ENCODE data around the gene RRP1B.
A peak's percentile ranks its signal among the peaks of the same experiment; 100 is the strongest.

Gene RRP1B

DNA sequence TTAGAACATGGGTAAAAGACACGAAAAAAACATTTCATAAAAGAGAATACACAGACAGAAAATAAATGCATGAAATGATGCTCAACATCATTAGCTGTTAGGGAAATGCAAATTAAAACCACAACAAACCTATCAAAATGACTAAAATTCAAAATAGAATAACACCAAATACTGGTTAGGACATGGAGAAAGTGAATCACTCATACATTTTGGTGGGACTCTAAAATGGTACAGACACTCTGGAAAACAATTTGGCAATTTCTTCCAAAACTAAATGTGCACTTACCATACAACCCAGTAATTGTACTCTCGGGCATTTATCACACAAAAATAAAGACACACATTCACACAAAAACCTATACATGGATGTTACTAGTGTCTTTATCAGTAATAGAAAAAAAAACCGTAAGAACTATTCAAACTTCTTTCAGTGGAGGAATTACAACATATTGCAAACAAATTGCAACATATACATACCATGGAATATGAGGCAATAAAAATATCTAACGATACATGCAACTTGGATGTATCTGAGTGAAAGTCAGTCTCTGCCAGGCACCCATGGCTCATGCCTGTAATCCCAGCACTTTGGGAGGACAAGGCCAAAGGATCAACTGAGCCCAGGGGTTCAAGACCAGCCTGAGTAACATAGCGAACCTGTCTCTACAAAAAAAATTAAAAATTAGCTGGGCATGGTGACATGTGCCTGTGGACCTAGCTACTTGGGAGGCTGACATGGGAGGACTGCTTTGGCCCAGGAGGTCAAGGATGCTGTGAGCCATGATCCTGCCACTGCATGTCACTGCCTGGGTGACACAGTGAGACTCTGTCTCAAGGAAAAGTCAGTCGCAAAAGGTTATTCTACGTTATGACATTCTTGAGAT is 19.6 kb upstream of the RRP1B start:
- no peak for DNase-seq (ENCODE audit: low spot score)

DNA sequence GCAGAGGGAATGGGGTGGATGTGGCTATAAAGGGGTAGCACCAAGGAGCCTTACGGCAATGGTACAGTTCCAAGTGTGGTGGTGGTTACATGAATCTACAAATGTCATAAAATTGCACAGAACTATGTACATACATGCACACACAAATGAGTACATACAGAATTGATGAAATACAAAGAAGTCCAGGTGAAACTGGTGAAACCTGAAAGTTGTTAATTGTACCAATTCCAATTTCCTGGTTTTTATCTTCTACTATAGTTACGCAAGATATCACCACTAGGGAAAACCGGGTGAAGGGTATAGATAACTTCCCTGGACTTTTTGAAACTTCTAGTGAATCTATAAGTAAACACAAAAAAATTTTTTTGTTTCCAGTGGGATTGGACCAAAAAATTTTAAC is 19.0 kb upstream of the RRP1B start:
- no peak for DNase-seq (ENCODE audit: low spot score)

DNA sequence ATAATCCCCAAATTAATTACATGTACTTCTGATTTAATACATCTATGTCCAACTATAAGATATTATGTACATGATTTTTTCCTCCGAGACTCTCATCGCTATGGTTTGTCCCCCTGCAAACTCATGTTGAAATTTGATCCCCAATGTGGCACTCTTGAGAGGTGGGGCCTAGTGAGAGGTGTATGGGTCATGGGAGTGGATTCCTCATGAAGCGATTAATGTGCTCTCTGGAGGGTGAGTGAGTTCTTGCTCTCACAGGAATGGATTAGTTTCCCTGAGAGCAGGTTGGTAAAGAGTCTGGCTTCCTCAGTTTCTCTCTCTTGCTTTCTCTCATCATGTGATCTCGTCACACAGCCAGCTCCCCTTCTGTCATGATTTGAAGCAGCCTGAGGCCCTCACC is 16.2 kb upstream of the RRP1B start:
- no peak for DNase-seq (ENCODE audit: low spot score)

DNA sequence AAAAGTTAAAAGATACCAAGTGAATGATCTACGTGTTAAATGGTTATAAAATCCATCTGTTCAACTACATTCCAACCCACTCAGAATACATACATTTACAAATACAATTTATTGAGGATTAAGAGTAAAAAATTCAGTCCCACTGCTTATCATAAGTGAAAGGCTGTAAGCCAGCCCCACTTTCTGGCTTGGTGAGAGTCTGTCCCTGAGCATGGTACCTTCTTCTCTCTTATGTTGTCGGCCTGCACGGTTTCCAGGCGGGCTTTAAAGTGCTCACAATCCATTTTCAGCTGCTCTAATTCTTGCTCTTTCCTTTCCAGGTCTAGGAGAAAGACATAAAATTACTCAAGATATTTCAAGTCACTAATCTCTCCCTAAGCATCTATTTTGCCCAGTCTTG is 15.3 kb upstream of the RRP1B start:
- DNase-seq (ENCODE audit: low spot score) = no peak

DNA sequence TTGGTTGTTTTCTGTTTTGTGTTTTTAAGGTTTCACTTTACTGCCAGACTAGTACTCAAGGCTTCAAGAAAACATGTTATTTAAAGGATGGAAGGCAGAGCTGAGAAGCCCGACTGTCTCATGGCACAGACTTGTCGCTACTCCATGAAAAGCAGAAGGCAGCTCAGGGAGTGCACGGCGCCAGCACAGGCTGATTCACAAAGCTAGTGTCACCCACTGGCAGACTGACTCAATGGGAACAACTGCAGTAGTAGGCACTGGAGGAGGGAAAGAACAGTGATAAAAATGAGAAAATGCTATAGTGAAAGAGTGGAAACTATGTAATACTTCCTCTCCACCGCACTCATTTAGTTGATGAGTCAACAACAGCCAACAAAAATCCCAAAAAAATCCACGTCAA is 14.8 kb upstream of the RRP1B start:
- DNase-seq (ENCODE audit: low spot score) = peak; percentile 45

DNA sequence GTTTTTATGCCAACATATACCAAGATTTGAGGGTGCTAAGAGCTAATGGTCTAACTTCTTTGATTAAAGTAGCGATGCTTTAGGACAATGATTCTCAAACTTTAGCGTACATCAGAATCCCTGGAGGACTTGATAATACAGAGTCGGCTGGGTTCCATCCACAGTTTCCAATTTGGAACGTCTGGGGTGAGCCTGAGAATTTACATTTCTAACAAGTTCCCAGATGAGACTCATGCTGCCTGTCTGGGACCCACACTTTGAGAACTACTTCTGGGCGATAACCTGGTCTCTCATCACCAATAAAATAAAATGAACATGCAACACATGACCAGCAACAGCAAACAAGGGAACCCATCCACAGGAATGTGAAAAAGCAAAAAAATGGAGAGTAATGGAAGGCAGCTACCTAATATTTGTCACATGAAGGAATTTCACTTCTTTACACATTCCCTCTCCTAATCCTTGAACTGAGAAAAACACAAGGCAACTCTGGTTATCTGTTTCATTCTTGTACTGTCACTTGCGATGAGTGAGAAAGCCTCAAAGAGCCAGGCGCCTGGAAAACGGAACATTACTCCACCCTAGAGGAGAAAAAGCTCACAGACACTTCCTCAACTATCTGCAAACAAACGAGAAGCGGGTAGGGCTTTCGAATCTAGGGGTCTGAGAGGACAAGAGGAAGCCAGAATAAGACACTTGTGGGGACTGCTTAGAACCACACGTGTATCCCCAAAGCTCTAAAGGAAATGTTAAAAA is 14.0 kb upstream of the RRP1B start:
- DNase-seq (ENCODE audit: low spot score) = peak; percentile 67

DNA sequence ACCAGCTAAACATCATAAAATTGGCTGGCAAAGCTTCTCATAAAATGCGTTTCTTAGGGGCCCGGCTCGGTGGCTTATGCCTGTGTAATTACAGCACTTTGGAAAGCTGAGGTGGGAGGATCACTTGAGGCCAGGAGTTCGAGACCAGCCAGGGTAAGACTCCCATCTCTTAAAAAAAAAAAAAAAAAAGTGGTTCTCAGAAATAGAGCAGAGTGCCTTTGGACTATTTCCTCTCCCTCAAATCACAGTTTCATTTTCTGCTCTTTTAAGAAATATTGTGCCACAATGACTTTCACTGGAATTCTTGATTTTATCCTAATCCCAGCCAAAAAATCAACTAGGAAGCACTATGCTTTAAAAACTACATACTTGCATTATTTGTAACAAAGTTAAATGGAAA is 13.4 kb upstream of the RRP1B start:
- no peak for DNase-seq (ENCODE audit: low spot score)

DNA sequence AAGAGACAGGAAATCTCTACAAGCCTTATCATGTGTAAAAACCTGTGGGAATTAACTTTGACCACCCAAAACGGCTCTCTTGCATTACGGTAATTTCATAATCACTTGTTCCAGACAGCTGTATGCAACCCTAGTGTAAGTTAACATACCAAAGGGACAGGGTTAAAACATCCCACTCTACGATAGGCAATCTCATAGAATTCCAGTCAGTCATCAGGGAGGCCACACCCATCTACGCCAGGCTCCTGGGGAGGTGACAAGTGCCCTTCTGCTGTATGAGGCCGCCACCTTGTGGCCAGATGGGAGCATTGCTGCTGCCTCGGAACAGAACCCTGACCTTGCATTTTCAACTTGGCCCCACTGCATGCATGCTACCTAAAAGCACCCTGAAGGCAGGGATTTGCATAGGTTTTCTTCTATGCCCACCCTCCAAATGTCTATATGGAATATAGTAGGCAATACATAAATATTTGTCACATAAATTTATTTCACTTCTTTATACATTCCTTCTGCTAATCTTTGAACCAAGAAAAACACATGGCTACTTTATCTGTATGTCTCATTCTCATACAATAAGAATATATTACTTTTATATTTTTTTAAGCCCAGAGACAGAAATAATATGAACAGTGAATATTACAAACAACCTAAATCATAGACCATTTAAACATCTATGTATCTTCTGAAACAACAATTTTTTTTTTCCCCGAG is 12.7 kb upstream of the RRP1B start:
- DNase-seq (ENCODE audit: low spot score) = peak; percentile 91

DNA sequence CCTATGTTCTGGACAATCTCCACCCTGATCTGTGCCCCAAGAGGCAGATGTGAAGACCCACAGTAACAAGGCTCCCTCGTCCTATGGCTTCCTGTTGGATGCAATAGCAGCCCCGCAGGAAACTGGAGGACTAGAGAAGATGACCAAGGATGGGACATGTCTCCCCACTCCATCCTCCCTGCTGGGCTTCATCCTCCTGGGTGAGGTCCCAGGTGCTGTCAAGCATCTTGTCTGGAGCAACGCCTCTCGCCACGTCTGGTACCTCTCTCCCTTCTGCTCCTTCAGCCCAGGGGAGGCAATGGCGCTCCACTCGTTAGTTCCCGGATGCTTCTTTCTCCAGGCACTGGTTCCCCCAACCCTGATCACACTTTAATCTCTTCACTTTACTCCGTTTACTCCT is 11.2 kb upstream of the RRP1B start:
- DNase-seq (ENCODE audit: low spot score) = no peak

DNA sequence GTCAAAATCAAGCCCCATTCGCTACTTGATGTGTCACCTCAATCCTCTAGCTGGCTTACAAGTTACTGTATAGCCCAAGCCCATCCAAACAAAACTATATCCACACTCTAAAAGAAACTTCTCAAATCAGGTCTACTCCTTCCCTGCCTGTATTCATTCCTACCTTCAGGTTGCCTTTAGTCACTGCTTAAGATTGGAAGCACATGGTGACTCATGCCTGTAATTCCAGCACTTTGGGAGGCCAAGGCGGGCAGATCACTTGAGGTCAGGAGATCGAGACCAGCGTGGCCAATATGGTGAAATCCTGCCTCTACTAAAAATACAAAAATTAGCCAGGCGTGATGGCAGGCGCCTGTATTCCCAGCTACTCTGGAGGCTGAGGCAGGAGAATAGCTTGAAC is 7.4 kb upstream of the RRP1B start:
- peak; percentile 49 for DNase-seq (ENCODE audit: low spot score)

DNA sequence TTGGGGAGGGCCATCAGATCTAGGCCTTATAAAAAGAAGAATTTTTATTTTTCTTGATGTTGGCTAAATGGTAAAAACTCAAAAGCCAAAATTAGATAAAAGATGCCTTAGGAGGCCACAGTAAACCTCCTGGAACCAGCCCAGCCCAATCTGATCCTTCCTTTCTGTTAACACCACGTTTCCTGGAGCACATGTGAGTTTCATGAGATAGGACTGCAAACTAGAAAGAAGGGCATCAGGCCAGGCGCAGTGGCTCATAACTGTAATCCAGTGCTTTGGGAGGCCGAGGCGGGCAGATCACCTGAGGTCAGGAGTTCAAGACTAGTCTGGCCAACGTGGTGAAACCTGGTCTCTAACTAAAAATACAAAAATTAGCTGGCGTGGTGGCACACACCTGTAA is 6.7 kb upstream of the RRP1B start:
- DNase-seq (ENCODE audit: low spot score) = no peak

DNA sequence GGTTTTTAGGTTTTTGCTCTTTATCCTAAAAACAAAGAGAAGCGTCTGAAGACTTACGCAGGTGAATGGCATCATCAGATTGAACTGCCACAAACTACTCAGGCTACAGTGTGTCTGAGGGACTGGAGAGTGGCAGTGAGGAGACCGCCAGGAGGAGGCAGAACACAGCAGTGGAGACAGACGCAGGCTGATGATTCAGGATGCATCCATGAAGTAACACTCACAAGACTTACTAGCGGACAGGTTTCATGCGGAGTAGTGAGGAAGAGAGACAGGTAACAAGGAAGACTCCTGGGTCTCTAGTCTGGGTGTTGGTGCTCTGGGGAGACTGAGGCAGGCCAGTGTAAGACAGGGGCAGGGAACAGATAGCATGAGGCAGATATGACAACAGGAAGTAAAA is 5.7 kb upstream of the RRP1B start:
- no peak for DNase-seq (ENCODE audit: low spot score)

DNA sequence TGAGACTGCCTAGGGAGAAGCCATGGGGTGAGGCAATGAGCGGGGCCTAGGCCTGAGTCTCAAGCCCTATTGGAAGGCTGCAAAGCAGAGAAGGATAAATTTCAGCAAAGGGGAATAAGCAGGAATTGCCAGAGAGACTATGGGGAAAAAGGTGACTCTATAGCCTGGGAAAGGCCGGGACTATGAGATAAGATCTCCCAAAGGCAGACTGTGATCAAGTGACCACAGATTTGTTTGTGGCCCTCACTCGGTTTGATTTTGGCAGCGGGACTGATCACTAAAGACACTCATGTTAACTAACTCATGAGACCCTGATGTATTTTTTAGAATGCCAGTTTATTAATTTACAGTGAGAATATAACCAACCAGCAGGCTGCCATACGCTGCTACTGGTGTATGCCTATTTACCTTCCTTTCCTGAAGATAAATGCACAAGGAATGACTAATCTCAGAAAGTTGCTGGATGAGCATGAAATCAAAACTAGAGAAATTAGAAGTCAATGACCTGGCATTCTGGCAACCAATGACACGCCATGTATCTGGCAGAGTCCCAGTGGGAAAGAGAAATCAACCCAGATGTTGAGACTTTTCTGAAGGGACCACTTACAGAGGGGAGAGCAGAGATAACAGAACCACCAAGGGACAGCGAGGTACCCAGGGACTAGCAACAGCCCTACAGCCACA is 4.4 kb upstream of the RRP1B start:
- DNase-seq (ENCODE audit: low spot score) = peak; percentile 52

DNA sequence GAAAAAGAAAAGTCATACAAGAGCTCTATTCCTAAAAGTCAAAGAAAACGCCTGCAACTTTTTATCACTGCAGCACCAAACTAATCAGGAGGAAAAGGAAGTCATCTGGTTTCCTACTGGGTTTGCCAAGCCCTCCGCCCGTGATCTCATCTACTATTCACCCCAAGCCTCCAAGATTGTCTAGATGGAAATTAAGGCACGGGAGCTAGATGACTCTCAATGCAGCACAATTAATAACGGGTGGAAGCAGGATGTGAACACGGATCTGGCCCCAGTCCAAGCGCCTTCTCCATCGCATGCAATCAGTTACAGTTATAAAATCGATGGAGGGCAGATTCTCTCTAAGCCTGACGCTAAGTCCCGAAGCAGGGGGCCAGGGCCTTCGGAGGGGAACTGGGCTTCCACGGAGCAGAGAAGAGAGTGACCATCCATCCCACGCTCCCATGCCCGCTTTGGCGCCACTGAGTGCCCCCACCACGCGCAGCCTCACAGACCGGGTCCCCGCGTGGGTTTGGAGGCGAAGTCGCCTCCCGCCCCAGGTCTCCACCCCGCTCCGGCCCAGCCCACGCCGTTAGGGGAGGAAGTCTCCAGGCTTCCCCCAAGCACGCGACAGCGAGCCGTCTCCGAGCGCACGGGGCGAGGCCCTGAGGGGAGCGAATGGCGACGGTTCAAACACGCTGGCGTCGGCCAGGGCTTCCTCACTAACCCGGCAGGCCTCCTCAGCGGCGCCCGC is 1.8 kb upstream of the RRP1B start:
- no peak for DNase-seq (ENCODE audit: low spot score)

DNA sequence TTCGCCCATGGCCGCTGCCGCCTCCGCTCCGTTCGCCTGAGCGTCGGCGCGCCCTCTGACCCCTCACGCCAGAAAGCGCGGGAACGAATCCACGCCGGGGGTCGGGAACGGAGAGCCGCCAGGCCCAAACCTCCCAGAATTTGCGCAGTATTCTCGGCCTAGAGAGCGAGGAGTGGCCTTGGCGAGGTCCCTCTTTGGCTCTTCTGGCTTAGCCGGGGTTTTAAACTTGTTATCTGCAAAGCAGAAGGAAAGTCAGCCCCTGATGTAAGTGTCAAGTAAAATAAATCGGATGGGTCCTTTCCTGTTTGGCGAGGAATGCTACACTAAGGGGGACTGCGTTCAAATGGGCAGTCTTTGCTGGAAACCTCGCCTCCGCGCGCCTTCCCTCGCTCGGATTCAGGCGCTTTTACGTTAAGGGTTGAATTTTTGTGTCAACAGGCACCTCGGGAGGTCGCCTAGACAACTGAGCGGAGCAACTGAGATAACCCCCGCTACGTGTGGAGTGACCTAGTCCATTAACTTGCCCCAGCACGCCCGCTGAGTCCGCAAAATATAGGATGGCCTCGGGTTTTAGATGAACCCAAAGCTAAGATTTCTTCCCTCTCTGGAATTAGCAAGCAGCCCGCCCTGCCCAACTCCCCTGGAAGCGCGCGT is 1.1 kb upstream of the RRP1B start:
- DNase-seq (ENCODE audit: low spot score) = no peak

DNA sequence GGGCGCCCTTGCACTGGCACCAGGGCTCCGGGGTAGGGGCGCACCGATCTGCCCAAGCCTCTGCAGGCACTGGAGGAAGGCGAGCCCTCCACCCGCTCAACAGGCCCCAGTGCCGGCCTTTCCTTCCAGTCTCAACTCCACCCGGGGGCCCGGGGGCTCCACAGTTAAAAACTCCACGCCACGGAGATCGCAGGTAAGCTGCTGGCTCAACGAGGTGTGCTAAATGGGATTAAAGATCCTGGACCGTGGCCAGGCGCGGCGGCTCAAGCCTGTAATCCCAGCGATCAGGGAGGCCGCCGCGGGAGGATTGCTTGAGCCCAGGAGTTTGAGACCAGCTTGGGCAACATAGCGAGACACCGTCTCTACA is 608 bp upstream of the RRP1B start:
- DNase-seq (ENCODE audit: low spot score) = no peak

DNA sequence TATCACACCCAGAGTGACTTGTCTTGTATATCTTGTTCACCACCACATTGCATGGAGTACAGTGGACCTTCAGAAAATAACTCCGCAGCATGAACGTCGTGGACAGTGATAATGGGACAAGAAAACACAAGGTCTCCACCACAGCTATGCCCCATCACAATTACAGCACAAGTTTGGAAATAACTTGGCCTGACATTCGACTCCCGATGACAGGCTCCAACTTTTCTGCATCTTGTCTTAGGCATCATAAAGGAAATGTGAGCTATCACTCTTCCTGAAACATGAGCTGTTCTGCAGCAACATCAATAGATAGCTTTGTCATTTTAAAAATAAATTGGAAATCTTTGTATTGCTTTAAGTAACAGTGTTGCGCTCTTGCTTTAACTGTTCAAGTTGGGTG is 2.9 kb downstream of the RRP1B start:
- no peak for DNase-seq (ENCODE audit: low spot score)

DNA sequence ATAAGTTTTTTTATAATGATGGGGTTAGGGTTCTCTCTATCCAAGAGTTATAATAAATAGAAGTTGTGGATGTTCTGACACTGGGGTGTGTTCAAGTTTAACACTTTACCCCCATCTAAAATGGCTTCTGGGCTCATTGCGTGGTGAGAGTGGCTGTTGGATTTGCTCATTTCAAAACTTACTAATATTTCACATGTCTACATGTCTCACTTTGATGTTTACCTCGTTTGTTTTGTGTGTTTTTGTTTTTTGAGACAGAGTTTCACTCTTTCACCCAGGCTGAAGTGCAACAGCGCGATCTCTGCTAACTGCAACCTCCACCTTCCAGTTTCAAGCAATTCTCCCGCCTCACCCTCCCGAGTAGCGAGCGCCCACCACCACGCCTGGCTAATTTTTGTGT is 3.7 kb downstream of the RRP1B start:
- no peak for DNase-seq (ENCODE audit: low spot score)

DNA sequence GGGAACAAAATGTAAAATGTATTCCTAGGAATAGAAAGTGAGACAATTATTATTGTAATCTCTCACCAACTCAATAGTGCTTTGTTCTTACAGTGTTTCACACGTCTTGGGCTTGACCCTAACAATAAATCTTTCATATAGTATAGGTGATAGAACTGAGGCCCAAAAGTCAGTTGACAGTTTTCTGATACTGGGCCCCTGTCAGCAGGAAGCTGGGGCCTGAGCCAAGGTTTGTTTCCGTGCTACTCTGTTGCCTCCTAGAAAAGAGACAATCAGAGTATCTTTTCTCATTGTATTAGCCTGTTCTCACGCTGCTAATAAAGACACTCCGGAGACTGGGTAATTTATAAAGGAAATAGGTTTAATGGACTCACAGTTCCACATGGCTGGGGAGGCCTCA is 5.0 kb downstream of the RRP1B start:
- DNase-seq (ENCODE audit: low spot score) = no peak

DNA sequence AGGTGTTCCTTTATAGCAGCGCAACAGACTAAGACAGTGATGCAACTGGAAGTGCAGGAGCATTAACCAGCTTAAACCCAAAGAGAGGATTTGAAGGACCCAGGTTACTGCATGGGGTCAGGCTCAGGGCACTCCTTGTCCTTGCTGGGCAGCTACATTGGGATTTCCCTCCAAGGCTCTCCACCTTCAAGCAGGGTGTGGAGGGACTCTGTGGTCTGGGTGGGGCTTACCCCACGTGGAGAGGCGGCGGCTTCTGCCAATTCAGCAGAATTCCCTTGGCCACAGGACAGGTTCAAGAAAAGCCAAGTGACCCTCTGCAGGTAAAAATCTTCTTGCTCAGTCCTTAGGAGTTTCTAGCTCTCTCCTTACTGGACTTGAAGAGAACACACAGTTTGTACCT is 6.5 kb downstream of the RRP1B start:
- DNase-seq (ENCODE audit: low spot score) = no peak

Measured in kidney tubule cell (primary cell).